ENCODE measurements around the gene HOXC10.

The HOXC10 gene

DNA sequence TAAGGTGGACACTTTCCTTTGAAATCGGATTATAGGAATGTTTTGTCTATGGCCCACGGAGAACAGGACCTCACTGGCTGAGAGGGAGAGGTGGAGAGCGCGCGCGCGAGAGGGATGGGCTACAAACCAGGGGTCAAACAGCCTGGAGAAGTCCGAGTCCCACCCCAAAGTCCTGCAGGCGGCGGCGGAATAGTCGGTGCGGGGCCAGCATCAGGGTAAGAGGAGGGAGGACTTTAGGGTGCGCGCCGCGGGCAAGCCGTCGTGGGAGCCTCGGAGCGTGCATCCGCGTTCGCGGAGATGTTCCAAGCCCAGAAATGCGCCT, 20.5 kb downstream of the HOXC10 start:
- TF ChIP-seq, protein P1, sequence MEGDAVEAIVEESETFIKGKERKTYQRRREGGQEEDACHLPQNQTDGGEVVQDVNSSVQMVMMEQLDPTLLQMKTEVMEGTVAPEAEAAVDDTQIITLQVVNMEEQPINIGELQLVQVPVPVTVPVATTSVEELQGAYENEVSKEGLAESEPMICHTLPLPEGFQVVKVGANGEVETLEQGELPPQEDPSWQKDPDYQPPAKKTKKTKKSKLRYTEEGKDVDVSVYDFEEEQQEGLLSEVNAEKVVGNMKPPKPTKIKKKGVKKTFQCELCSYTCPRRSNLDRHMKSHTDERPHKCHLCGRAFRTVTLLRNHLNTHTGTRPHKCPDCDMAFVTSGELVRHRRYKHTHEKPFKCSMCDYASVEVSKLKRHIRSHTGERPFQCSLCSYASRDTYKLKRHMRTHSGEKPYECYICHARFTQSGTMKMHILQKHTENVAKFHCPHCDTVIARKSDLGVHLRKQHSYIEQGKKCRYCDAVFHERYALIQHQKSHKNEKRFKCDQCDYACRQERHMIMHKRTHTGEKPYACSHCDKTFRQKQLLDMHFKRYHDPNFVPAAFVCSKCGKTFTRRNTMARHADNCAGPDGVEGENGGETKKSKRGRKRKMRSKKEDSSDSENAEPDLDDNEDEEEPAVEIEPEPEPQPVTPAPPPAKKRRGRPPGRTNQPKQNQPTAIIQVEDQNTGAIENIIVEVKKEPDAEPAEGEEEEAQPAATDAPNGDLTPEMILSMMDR (IDR thresholded peaks at IDR 0.05; ENCODE audit: low read depth, low read length, missing control alignments): no peak
- peaks cover 92% of the 10 kb centered on the region for H3K27me3 ChIP-seq (replicated peaks)

DNA sequence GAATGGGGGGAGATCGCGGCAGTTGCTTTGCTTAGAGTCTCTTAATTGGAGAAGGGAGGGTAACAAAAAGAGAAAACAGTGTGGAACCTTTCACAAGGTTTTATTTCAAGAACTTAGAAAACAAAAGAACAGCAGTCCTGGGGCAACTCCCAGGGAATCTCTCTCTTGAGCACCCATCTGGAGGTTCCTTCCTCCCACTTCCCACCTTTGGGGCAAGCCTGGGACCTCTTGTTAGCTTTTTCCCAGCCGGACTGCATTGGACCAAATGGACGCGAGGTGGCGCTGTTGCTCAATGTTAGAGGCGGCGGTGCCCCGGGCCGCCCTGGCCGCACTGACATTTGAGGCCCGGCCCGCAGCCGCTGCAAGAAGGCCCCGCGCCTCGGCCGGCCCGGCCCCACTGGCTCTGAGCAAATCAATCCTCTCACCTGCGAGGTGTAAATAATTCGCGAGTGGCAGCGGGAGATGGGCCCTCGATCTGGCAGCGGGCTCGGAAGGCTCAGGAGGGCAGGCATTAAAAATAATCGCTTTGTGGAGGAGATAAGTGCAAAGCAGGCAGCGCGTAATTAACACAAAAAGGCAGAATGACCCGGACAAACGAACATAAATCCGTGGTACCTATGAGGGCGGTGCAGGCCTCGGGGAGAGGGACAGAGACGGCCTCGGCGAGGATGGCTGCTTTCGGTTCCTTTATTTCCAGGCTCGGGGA, 21.1 kb downstream of the HOXC10 start:
- H3K27me3 ChIP-seq (replicated peaks): peaks cover 92% of the 10 kb centered on the region
- peak; percentile 65 for DNase-seq
- no peak overlapping the region for H3K4me3 ChIP-seq (ENCODE audit: low read depth, low read length)
- no peaks in the 10 kb centered on the region for H3K36me3 ChIP-seq (replicated peaks)
- no peak overlapping the region for H3K27ac ChIP-seq
- TF ChIP-seq, protein P1 (IDR thresholded peaks at IDR 0.05; ENCODE audit: low read depth, low read length, missing control alignments): peak; percentile 84
- in situ Hi-C loops (cut with HindIII; ENCODE audit: low pct_ligation_motif_present, low sequenced_read_pairs): loop anchor here (25.0 kb wide), 1 partner anchor 206 kb away; no protein-coding TSS in a partner anchor

More for the DNA sequence above, 20.5 kb downstream of the HOXC10 start:
- no peak for DNase-seq
- Histone ChIP-seq H3K36me3 (replicated peaks) (no peaks in the 10 kb centered on the region), H3K4me3 (ENCODE audit: low read depth, low read length) (no peak overlapping the region), H3K27ac (no peak overlapping the region)
- in situ Hi-C loops (cut with HindIII; ENCODE audit: low pct_ligation_motif_present, low sequenced_read_pairs): loop anchor here (25.0 kb wide), 1 partner anchor 207 kb away; no protein-coding TSS in a partner anchor

DNA sequence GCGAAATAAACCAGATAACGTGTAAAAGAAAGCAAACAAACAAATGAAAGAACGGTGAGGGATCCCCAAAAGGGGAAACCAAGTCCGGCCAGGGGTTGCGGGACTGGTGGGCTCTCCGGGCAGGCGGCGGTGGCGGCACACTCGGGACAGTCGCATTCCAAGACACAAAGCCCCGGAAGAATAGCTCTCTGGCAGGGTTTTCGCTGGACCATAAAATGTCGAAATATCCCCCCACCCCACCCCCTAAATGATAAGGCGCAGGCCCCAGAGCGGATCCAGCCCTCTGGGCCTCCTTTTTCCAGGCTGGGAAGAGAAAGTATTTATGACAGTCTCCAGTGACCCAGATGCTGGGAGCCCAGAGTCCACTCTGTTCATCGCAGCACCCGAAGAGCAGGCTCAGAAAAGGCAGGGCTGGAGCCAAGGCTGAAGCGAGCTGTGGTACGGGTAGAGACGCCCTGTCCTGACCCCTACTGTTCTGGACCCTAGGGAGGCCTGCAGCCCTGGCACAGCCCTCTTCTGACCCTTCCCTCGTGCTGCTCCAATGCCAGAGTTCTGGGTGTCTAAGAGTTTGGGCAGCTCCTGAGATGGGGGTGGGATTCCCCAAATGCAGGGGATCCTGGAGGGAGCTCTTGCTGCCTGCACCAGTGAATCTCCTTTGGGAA, 21.7 kb downstream of the HOXC10 start:
- no peak overlapping the region for H3K4me3 ChIP-seq (ENCODE audit: low read depth, low read length)

DNA sequence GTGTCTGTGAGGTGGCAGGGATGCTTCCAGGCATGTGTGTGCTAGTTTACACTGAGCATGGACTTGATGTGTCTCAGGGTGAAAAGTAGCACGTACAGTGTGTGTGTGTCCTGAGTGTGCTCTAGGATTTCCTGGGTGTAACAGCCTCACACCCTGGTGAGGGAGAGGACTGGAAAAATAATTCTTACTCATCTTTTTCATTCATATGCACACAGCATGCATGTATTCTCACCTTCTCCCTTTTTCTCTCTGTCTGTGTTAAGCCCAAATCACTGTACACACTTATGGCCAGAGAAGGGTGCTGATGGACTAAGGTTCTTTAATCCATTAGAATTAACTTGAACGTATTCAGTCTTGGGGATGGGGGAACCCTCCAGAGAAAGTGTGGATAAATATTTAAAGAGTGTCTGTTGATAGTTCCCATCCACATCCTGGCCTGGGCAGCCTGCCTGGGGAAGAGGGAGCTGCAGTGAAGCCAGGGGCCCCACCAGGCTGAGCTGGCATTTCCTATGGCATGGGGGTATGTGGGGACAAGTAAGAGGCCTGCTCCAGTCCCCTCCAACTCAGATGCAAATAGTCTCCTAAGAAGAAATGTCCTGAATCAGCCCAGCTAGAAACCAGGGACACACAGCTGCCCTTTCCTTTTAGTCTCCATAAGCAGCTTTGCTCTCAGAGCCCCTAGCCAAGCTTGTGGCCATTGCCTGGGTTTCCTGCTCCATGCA, 22.8 kb downstream of the HOXC10 start:
- Histone ChIP-seq H3K27ac (no peak overlapping the region), H3K36me3 (replicated peaks) (no peaks in the 10 kb centered on the region), H3K4me3 (ENCODE audit: low read depth, low read length) (no peak overlapping the region), H3K27me3 (replicated peaks) (peaks cover 87% of the 10 kb centered on the region)
- DNase-seq: no peak
- TF ChIP-seq, protein P1 (IDR thresholded peaks at IDR 0.05; ENCODE audit: low read depth, low read length, missing control alignments): no peak
- in situ Hi-C loops (cut with HindIII; ENCODE audit: low pct_ligation_motif_present, low sequenced_read_pairs): loop anchor here (25.0 kb wide), 1 partner anchor 205 kb away; no protein-coding TSS in a partner anchor

More for the DNA sequence above, 21.7 kb downstream of the HOXC10 start:
- TF ChIP-seq, protein P1 (IDR thresholded peaks at IDR 0.05; ENCODE audit: low read depth, low read length, missing control alignments): no peak
- Histone ChIP-seq H3K27me3 (replicated peaks) (peaks cover 92% of the 10 kb centered on the region), H3K27ac (no peak overlapping the region), H3K36me3 (replicated peaks) (no peaks in the 10 kb centered on the region)
- DNase-seq: no peak
- in situ Hi-C loops (cut with HindIII; ENCODE audit: low pct_ligation_motif_present, low sequenced_read_pairs): loop anchor here (25.0 kb wide), 1 partner anchor 206 kb away; no protein-coding TSS in a partner anchor

DNA sequence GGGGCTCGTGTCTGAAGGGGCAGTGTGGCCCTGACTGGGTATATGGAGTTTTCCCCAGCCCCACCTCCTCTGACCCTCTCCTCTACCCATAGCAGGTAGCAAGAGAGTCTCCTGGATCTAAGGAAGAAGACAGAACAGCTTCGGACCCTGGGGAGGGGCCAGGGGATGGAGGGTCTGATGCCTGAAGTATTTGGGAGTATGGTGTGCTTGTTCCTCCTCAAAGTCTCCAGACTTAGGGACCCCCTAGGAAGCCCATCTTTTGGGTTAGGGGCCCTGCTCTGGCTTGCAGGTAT, 23.3 kb downstream of the HOXC10 start:
- in situ Hi-C loops (cut with HindIII; ENCODE audit: low pct_ligation_motif_present, low sequenced_read_pairs): loop anchor here (25.0 kb wide), 1 partner anchor 204 kb away; no protein-coding TSS in a partner anchor
- H3K4me3 ChIP-seq (ENCODE audit: low read depth, low read length): no peak overlapping the region

More for the DNA sequence above, 23.3 kb downstream of the HOXC10 start:
- H3K27ac ChIP-seq: no peak overlapping the region
- no peak for DNase-seq
- H3K36me3 ChIP-seq (replicated peaks): no peaks in the 10 kb centered on the region
- TF ChIP-seq, protein P1 (IDR thresholded peaks at IDR 0.05; ENCODE audit: low read depth, low read length, missing control alignments): no peak
- H3K27me3 ChIP-seq (replicated peaks): peaks cover 87% of the 10 kb centered on the region
